K562 (cell line): ENCODE results near the gene CNKSR3. TPM values are rescaled to one million over a fixed set of nuclear protein-coding genes. Genes with fewer than 3 reads are reported as not detected.
A peak's percentile ranks its signal among the peaks of the same experiment; 100 is the strongest.

Source experiments
- ATAC-seq: fragments of 200-7000 bp; cut with Tn5 transposase; 3 replicates; pipeline ENCODE4 v1.9.1; 2020; ENCODE audit warnings: moderate library complexity
- BruUV-seq: library from RNA; stranded (reverse); fragments of 400-500 nt; replicated peaks from 2 replicates; lab custom pipeline; 2021; lab: Mats Ljungman, UMichigan
- CTCF ChIA-PET: fragments of 300-600 bp; formaldehyde crosslinking; extraction: SDS; loops from one replicate; lab custom pipeline; 2021; ENCODE audit warnings: low intra/inter-chr PET ratio; lab: Yijun Ruan, JAX
- POLR2A ChIA-PET: fragments of 300-600, 350-650 bp; sonication (Branson Sonifier 250); formaldehyde crosslinking; extraction: SDS; loops from one replicate; lab custom pipeline; 2021; ENCODE audit warnings: antibody characterized with exemption, inconsistent platforms; lab: Yijun Ruan, JAX
- DNase-seq, 4 experiments: peaks; one replicate each; pipeline versions ENCODE4 v3.0.0 to v3.0.0-alpha.2; 2011 to 2018; ENCODE audit warnings: low spot score in 3 of 4, mixed read lengths in 3 of 4; ENCODE audit errors: extremely low read depth in 1 of 4
- FAIRE-seq: peaks from 2 replicates; lab custom pipeline; 2011; peaks lifted over from hg19 to GRCh38; lab: Jason Lieb, UNC
- H2AFZ ChIP-seq: 2 replicates; pipeline ENCODE4 v1.6.0; 2011; ENCODE audit warnings: low read depth, low read length, control low read depth, inconsistent platforms
- H3K27ac ChIP-seq: fragments of 200-600 bp; 3 replicates; pipeline ENCODE4 v1.8.0; 2011; ENCODE audit warnings: low read depth, mild to moderate bottlenecking, control low read depth, inconsistent platforms, low read length, moderate library complexity, mixed read lengths; ENCODE audit errors: extremely low read depth
- H3K27me3 ChIP-seq, 2 experiments: fragments of 300-600 bp in 1 of 2; 2 replicates in 1 of 2; 3 replicates in 1 of 2; pipeline versions ENCODE4 v1.6.0 to v1.8.0; 2011; ENCODE audit warnings: inconsistent platforms in 2 of 2, low read length in 2 of 2, mild to moderate bottlenecking in 1 of 2, mixed read lengths in 1 of 2, moderate library complexity in 1 of 2; ENCODE audit not compliant: control insufficient read depth in 2 of 2, insufficient read depth in 2 of 2
- H3K36me3 ChIP-seq: fragments of 300-600 bp; 3 replicates; pipeline ENCODE4 v1.8.0; 2011; ENCODE audit warnings: mild to moderate bottlenecking, low read length, inconsistent platforms; ENCODE audit not compliant: control insufficient read depth, insufficient read depth
- H3K4me1 ChIP-seq, 2 experiments: fragments of 200-600 bp in 1 of 2; replicated peaks in 1 of 2; 2 replicates in 1 of 2; 3 replicates in 1 of 2; pipeline versions ENCODE4 v1.5.1 to v1.8.0; 2011; ENCODE audit warnings: inconsistent platforms in 2 of 2, low read length in 2 of 2, mild to moderate bottlenecking in 1 of 2, mixed read lengths in 1 of 2, moderate library complexity in 1 of 2; ENCODE audit not compliant: control insufficient read depth in 2 of 2, insufficient read depth in 2 of 2
- H3K4me2 ChIP-seq: 2 replicates; pipeline ENCODE4 v1.6.1; 2011; ENCODE audit warnings: low read length, control low read depth, inconsistent platforms, mixed read lengths; ENCODE audit not compliant: insufficient read depth
- H3K4me3 ChIP-seq: fragments of 200-600 bp; sonication (generic), shearing (Covaris generic); 2 replicates; pipeline ENCODE4 v1.5.1; 2016; ENCODE audit warnings: control low read depth, inconsistent platforms
- H3K79me2 ChIP-seq: fragments of 200-600 bp; 3 replicates; pipeline ENCODE4 v1.8.0; 2011; ENCODE audit warnings: low read length, inconsistent platforms; ENCODE audit not compliant: control insufficient read depth, insufficient read depth
- H3K9ac ChIP-seq, 2 experiments: 2 replicates each; pipeline versions ENCODE4 v1.6.0 to v1.6.1; 2011; ENCODE audit warnings: low read depth in 2 of 2, low read length in 2 of 2, control low read depth in 1 of 2, inconsistent platforms in 1 of 2, mild to moderate bottlenecking in 1 of 2, mixed read lengths in 1 of 2; ENCODE audit not compliant: insufficient read depth in 1 of 2
- H3K9me1 ChIP-seq: one replicate; pipeline ENCODE4 v1.6.0; 2011; ENCODE audit warnings: inconsistent platforms, mild to moderate bottlenecking, low read length, moderate library complexity; ENCODE audit not compliant: control insufficient read depth, insufficient read depth
- H3K9me3 ChIP-seq: replicated peaks from 2 replicates; pipeline ENCODE4 v1.5.1; 2011; ENCODE audit warnings: low read depth, low read length, inconsistent platforms; ENCODE audit not compliant: control insufficient read depth, insufficient read depth
- H4K20me1 ChIP-seq: replicated peaks from 2 replicates; pipeline ENCODE4 v1.6.1; 2011; ENCODE audit warnings: low read length, inconsistent platforms, mixed read lengths; ENCODE audit not compliant: control insufficient read depth, insufficient read depth
- ASH1L ChIP-seq: fragments of 450-650 bp; IDR thresholded peaks from 2 replicates; pipeline ENCODE4 v1.6.1; 2018; ENCODE audit warnings: borderline replicate concordance, mild to moderate bottlenecking, low read depth; ENCODE audit not compliant: partially characterized antibody
- BMI1 ChIP-seq: fragments of 150-350 bp; IDR thresholded peaks from 2 replicates; pipeline ENCODE4 v1.6.1; 2014; ENCODE audit warnings: low read length
- KLF16 ChIP-seq: IDR thresholded peaks from 2 replicates; pipeline ENCODE4 v1.6.1; 2016; ENCODE audit warnings: antibody characterized with exemption
- MEIS2 ChIP-seq: fragments of 450-650 bp; IDR thresholded peaks from 2 replicates; pipeline ENCODE4 v1.6.1; 2014; ENCODE audit warnings: mild to moderate bottlenecking; ENCODE audit not compliant: partially characterized antibody
- RAD21 ChIP-seq, 2 experiments: fragments of 250-450 bp in 1 of 2; fragments of 450-650 bp in 1 of 2; sonication (Bioruptor Pico) in 1 of 2; formaldehyde crosslinking in 1 of 2; IDR thresholded peaks in 1 of 2; conservative IDR thresholded peaks in 1 of 2; 2 replicates each; pipeline versions ENCODE4 v1.4.0 to v1.8.0; 2020 to 2022; ENCODE audit warnings: mild to moderate bottlenecking in 2 of 2, moderate library complexity in 1 of 2
- SNRNP70 ChIP-seq: fragments of 200-400 bp; formaldehyde crosslinking; optimal IDR thresholded peaks from 2 replicates; pipeline ENCODE3; 2017; ENCODE audit warnings: low read depth, low read length
- ZNF589 ChIP-seq: fragments of 200-800 bp; sonication (Bioruptor generic); IDR thresholded peaks from 2 replicates; pipeline ENCODE4 v1.6.1; 2016; ENCODE audit warnings: low read depth, missing genetic modification characterization, missing compliant biosample characterization
- WGBS: fragments of 100-300 bp; shearing (Covaris generic); methylation state at CpG from one replicate; pipeline ENCODE4 v1.1.6; 2016; ENCODE audit warnings: low coverage, mixed read lengths; ENCODE audit not compliant: insufficient coverage; ENCODE audit errors: missing lambda C conversion rate; 5-methylcytosine and 5-hydroxymethylcytosine counted together
- in situ Hi-C: fragments of 300-500 bp; cut with MboI; formaldehyde crosslinking; loops from 4 replicates; pipeline ENCODE4 v1.15.0; 2018; ENCODE audit warnings: inconsistent platforms, mixed read lengths
- intact Hi-C: fragments of 100-400 bp; cut with micrococcal nuclease; formaldehyde crosslinking; loops from 2 replicates; pipeline ENCODE4 v1.14.2; 2022
- polyA plus RNA-seq, 8 experiments: library from polyadenylated mRNA; depleted of rRNA in 4 of 8; stranded (reverse) in 5 of 8; unstranded in 3 of 8; fragments of >200 nt; fragmentation: Nextera tagmentation in 2 of 8; fragmentation: Illumina TruSeq in 1 of 8; extraction: Ambion mirVana in 2 of 8; extraction: Trizol in 1 of 8; gene quantifications; 2 replicates each; pipeline versions ENCODE4 v1.2.1 to v1.2.3, GENCODE V29; 2011 to 2014; ENCODE audit warnings: inconsistent platforms in 1 of 8, missing spikeins in 1 of 8
- total RNA-seq, 7 experiments: library from RNA; depleted of rRNA in 6 of 7; stranded (reverse); fragments of >200 nt in 6 of 7; fragmentation: Illumina TruSeq in 2 of 7; extraction: Trizol in 2 of 7; gene quantifications; 2 replicates each; pipeline versions ENCODE4 v1.2.1 to v1.2.3, GENCODE V29; 2011 to 2021; ENCODE audit warnings: low replicate concordance in 1 of 7
- TF ChIP-seq, protein P1 (sequence below): fragments of 450-650 bp; formaldehyde crosslinking; IDR thresholded peaks from 2 replicates; pipeline ENCODE4 v1.4.0; 2020; ENCODE audit warnings: mild to moderate bottlenecking, mixed read lengths
- TF ChIP-seq, protein P2 (sequence below): fragments of 450-650 bp; IDR thresholded peaks from 2 replicates; pipeline ENCODE4 v1.6.1; 2017; ENCODE audit warnings: mild to moderate bottlenecking, moderate library complexity
- TF ChIP-seq, protein P3 (sequence below): sonication (generic); formaldehyde crosslinking; IDR thresholded peaks from 2 replicates; pipeline ENCODE4 v1.9.0; 2022; ENCODE audit warnings: mild to moderate bottlenecking, missing genetic modification reagents

The CNKSR3 gene
- total and polyA plus RNA-seq, 9 of the 15 experiments (the other 6 are each of a cell fraction or from before 2014, with no cell fraction given): 4.5 to 29.6 (median 9.5) TPM

DNA sequence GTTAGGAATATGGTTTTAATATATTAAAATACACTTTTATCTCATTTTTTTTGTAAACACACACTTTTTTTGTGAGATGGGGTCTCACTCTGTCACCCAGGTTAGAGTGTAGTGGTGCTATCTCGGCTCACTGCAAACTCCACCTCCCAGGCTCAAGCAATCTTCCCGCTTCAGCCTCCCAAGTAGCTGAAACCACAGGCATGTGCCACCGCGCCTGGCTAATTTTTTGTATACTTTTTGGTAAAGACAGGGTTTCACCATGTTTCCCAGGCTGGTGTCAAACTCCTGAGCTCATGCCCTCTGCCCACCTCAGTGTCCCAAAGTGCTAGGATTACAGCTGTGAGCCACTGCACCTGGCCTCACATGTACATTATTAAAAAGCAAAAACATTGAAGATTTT is 164.7 kb downstream of the CNKSR3 start:
- H3K4me3 ChIP-seq: no peak overlapping the region
- 0% methylated on average over 4 of the region's 4 CpGs for WGBS
- in situ Hi-C loops (no loop called here), intact Hi-C loops (loop anchor here (2.0 kb wide), 1 partner anchor 189 kb away; no protein-coding TSS in a partner anchor)
- H3K9me1 ChIP-seq: no peaks in the 10 kb centered on the region
- TF ChIP-seq KLF16 (no peak), BMI1 (no peak), MEIS2 (no peak)
- H3K9me3 ChIP-seq: no peaks in the 10 kb centered on the region
- no peak overlapping the region for H3K9ac ChIP-seq
- no peak overlapping the region for H3K27ac ChIP-seq
- POLR2A ChIA-PET: interaction anchor here (0.6 to 0.9 kb wide), 3 partner anchors 11 to 68 kb away, joined by 3 read pairs; partner anchors contain the start of gene IPCEF1
- peaks cover 3 to 7% of the 10 kb centered on the region in 2 experiments; a peak in 3 of 5 replicates for H3K27me3 ChIP-seq
- H3K4me1 ChIP-seq: no peaks in the 10 kb centered on the region; a peak in 1 of 5 replicates
- DNase-seq (no peak), ATAC-seq (no peak), FAIRE-seq (no peak)
- H3K36me3 ChIP-seq: no peaks in the 10 kb centered on the region
- no peak overlapping the region for H2AFZ ChIP-seq
- no peaks in the 10 kb centered on the region for H3K79me2 ChIP-seq
- no TSS peak for BruUV-seq
- H4K20me1 ChIP-seq: no peaks in the 10 kb centered on the region
- CTCF ChIA-PET: no interaction called here
- no peak overlapping the region for H3K4me2 ChIP-seq

DNA sequence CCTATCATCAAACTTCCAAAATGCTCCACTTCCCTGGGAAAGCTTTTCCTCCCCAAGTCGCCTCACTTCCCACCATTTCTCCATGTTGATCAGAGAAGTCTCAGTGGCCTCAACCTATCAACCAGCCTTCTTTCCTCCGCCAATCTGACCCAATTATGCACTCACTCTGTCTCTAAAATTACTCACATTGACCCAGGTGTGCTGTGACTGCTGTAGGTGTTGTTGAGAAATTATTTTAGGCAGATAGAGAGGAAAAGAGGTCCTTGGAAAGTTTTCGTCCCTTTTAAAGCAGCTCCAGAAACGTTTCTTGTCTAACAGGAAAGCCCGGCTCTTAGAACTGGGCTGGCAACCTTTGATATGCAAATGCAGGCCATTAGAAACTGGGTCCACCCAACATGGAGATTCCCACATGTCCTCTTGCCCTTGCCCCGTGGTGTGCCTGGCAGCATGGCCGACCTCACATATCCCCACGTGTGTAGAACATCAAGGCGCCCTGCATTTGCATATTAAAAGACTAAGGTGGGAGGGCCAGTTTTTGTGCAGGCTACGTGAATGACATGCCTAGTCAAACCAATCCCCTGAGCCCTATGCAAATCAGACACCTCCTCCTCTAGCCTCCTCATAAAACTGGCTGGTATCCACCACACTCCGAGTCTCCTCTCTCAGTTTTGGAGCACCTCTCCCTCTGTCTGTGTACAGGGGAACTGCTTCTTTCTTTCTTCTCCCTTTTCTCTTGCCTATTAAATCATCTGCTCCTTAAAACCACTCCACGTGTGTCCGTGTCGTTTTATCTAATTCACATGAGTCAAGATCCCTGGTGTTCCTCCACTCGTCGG is 166.8 kb downstream of the CNKSR3 start:
- DNase-seq (peak; percentile 23 to 72 (median 41)), FAIRE-seq (peak; percentile 88), ATAC-seq (peak; percentile 99)
- ChIA-PET POLR2A (interaction anchor here (1.3 kb wide), 1 partner anchor 14 kb away, joined by 3 read pairs; no protein-coding TSS in a partner anchor), CTCF (interaction anchor here (0.6 kb wide), 1 partner anchor 183 kb away, joined by 6 read pairs; no protein-coding TSS in a partner anchor)
- intact Hi-C loops (loop anchor here (2.0 kb wide), 1 partner anchor 187 kb away; no protein-coding TSS in a partner anchor), in situ Hi-C loops (no loop called here)
- Histone ChIP-seq H3K4me1 (no peaks in the 10 kb centered on the region; a peak in 1 of 5 replicates), H3K27me3 (peaks cover 5 to 11% of the 10 kb centered on the region in 2 experiments; a peak in 2 of 5 replicates), H3K27ac (no peak overlapping the region), H3K79me2 (no peaks in the 10 kb centered on the region), H3K9me1 (no peaks in the 10 kb centered on the region), H3K9me3 (no peaks in the 10 kb centered on the region), H3K4me2 (peak overlapping the region; percentile 60), H3K36me3 (no peaks in the 10 kb centered on the region), H4K20me1 (no peaks in the 10 kb centered on the region), H3K9ac (0 out of 4 replicates have a peak overlapping the region, but pooled peaks of 1 of the 2 experiments have one; percentile 7), H2AFZ (peak overlapping the region; percentile 82), H3K4me3 (no peak overlapping the region)
- WGBS: 6% methylated on average over 16 of the region's 16 CpGs
- no TSS peak for BruUV-seq
- TF ChIP-seq SNRNP70 (no peak), RAD21 (CRISPR knock-in tag; conservative IDR thresholded peaks at IDR 0.05 in 1 of 2, IDR thresholded peaks at IDR 0.05 in 1 of 2) (peak; percentile 16 to 32; a peak in 2 of 4 replicates), ASH1L (no peak), ZNF589 (CRISPR knock-in tag) (no peak)
- TF ChIP-seq, protein P1, sequence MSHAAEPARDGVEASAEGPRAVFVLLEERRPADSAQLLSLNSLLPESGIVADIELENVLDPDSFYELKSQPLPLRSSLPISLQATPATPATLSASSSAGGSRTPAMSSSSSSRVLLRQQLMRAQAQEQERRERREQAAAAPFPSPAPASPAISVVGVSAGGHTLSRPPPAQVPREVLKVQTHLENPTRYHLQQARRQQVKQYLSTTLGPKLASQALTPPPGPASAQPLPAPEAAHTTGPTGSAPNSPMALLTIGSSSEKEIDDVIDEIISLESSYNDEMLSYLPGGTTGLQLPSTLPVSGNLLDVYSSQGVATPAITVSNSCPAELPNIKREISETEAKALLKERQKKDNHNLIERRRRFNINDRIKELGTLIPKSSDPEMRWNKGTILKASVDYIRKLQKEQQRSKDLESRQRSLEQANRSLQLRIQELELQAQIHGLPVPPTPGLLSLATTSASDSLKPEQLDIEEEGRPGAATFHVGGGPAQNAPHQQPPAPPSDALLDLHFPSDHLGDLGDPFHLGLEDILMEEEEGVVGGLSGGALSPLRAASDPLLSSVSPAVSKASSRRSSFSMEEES (CRISPR knock-in tag): no peak
- TF ChIP-seq, protein P2, sequence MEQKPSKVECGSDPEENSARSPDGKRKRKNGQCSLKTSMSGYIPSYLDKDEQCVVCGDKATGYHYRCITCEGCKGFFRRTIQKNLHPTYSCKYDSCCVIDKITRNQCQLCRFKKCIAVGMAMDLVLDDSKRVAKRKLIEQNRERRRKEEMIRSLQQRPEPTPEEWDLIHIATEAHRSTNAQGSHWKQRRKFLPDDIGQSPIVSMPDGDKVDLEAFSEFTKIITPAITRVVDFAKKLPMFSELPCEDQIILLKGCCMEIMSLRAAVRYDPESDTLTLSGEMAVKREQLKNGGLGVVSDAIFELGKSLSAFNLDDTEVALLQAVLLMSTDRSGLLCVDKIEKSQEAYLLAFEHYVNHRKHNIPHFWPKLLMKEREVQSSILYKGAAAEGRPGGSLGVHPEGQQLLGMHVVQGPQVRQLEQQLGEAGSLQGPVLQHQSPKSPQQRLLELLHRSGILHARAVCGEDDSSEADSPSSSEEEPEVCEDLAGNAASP: no peak
- TF ChIP-seq, protein P3, sequence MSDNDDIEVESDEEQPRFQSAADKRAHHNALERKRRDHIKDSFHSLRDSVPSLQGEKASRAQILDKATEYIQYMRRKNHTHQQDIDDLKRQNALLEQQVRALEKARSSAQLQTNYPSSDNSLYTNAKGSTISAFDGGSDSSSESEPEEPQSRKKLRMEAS (CRISPR knock-in tag): peak; percentile 82
